PC-9 (cell line): ENCODE data around the gene PPP2R2B. TPM values are rescaled to one million over a fixed set of nuclear protein-coding genes. Genes with fewer than 3 reads are reported as not detected.

Source experiments
- BruUV-seq: library from RNA; stranded (reverse); fragments of 400-500 nt; replicated peaks from 2 replicates; lab custom pipeline; 2021; lab: Mats Ljungman, UMichigan
- CTCF ChIA-PET: fragments of 300-600 bp; sonication (Branson Sonifier 250); formaldehyde crosslinking; loops from one replicate; lab custom pipeline; 2022; ENCODE audit warnings: antibody characterized with exemption; lab: Charles Lee
- POLR2A ChIA-PET: fragments of 300-600 bp; sonication (Branson Sonifier 250); formaldehyde crosslinking; loops from one replicate; lab custom pipeline; 2022; ENCODE audit warnings: antibody characterized with exemption; ENCODE audit not compliant: unreplicated experiment; lab: Charles Lee
- DNase-seq, 2 experiments: peaks; one replicate each; pipeline versions ENCODE4 v3.0.0 to v3.0.0-alpha.2; 2015 to 2022; ENCODE audit warnings: mixed read lengths in 1 of 2
- H2AFZ ChIP-seq: fragments of 200-600 bp; sonication (generic); 2 replicates; pipeline ENCODE4 v1.8.1; 2017; ENCODE audit warnings: antibody characterized with exemption
- H3F3A ChIP-seq: fragments of 200-600 bp; sonication (generic); 2 replicates; pipeline ENCODE4 v1.8.1; 2017; ENCODE audit warnings: antibody characterized with exemption, mild to moderate bottlenecking, low read depth; ENCODE audit not compliant: insufficient read depth
- H3K27ac ChIP-seq: fragments of 200-600 bp; sonication (generic); 2 replicates; pipeline ENCODE4 v1.6.1; 2016; ENCODE audit warnings: mixed run types
- H3K27me3 ChIP-seq: fragments of 200-600 bp; sonication (generic); 2 replicates; pipeline ENCODE4 v1.6.1; 2016; ENCODE audit warnings: low read depth, mixed run types; ENCODE audit not compliant: insufficient read depth
- H3K36me3 ChIP-seq: fragments of 200-600 bp; sonication (generic); 2 replicates; pipeline ENCODE4 v1.6.1; 2016; ENCODE audit warnings: low read depth, mixed run types
- H3K4me1 ChIP-seq: fragments of 200-600 bp; sonication (generic); replicated peaks from 2 replicates; pipeline ENCODE4 v1.6.1; 2016; ENCODE audit warnings: mixed run types; ENCODE audit not compliant: insufficient read depth
- H3K4me2 ChIP-seq: fragments of 200-600 bp; sonication (generic); 2 replicates; pipeline ENCODE4 v1.6.1; 2017; ENCODE audit warnings: mixed run types
- H3K4me3 ChIP-seq: fragments of 200-600 bp; sonication (generic); 2 replicates; pipeline ENCODE4 v1.6.1; 2016; ENCODE audit warnings: mixed run types
- H3K79me2 ChIP-seq: fragments of 200-600 bp; sonication (generic); 2 replicates; pipeline ENCODE4 v1.6.1; 2017; ENCODE audit warnings: low read depth, mixed run types
- H3K9me2 ChIP-seq: fragments of 200-600 bp; sonication (generic); 2 replicates; pipeline ENCODE4 v1.8.1; 2017; ENCODE audit warnings: mild to moderate bottlenecking; ENCODE audit not compliant: insufficient read depth
- H3K9me3 ChIP-seq: fragments of 200-600 bp; sonication (generic); 2 replicates; pipeline ENCODE4 v1.8.1; 2016; ENCODE audit warnings: low read depth; ENCODE audit not compliant: insufficient read depth
- H4K20me1 ChIP-seq: fragments of 200-600 bp; sonication (generic); 2 replicates; pipeline ENCODE4 v1.8.1; 2017; ENCODE audit not compliant: insufficient read depth
- EZH2 ChIP-seq: fragments of 200-600 bp; sonication (generic); IDR thresholded peaks from 2 replicates; pipeline ENCODE4 v1.8.0; 2017; ENCODE audit warnings: antibody characterized with exemption, low read depth
- intact Hi-C: fragments of 100-400 bp; cut with micrococcal nuclease; formaldehyde crosslinking; loops from one replicate; pipeline ENCODE4 v1.10.0; 2022; ENCODE audit not compliant: unreplicated experiment
- total RNA-seq: library from RNA; stranded (reverse); gene quantifications from 2 replicates; pipeline ENCODE4 v1.2.3, GENCODE V29; 2021
- TF ChIP-seq, protein P1 (sequence below): fragments of 200-600 bp; sonication (generic); conservative IDR thresholded peaks from 2 replicates; pipeline ENCODE4 v1.6.1; 2017; ENCODE audit warnings: mixed run types, antibody characterized with exemption, mild to moderate bottlenecking, moderate library complexity

The PPP2R2B gene
- total RNA-seq, 1 experiment from 2014 or later: not detected

DNA sequence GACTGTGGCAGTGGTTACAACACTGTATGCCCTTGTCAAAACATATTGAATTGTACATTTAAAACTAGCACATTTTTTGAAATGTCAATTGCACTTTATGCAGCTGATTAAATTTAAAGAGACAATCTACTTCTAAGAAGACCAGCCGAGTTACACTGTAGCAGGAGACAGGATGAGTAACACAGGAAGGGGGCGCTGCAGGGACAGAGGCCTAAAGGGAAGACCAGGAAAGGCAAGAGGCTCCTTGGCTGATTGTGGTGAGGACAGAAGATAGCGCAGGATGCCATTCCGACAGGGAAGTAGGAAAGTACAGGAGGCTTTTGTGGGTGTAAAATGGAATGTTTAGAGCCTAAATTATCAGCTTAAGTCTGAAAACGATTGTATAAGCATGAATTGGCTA, 28.2 kb upstream of the PPP2R2B start:
- Histone ChIP-seq H3K9me3 (no peaks in the 10 kb centered on the region), H4K20me1 (no peaks in the 10 kb centered on the region), H3K4me3 (no peak overlapping the region), H3K27ac (no peak overlapping the region), H3K27me3 (0 out of 2 replicates have a peak, but pooled peaks cover 3% of the 10 kb centered on the region), H3K4me2 (no peak overlapping the region), H3K4me1 (no peaks in the 10 kb centered on the region), H3K79me2 (no peaks in the 10 kb centered on the region), H3K9me2 (no peaks in the 10 kb centered on the region), H2AFZ (no peak overlapping the region), H3K36me3 (no peaks in the 10 kb centered on the region), H3F3A (no peaks in the 10 kb centered on the region)
- TF ChIP-seq EZH2: no peak
- TF ChIP-seq, protein P1, sequence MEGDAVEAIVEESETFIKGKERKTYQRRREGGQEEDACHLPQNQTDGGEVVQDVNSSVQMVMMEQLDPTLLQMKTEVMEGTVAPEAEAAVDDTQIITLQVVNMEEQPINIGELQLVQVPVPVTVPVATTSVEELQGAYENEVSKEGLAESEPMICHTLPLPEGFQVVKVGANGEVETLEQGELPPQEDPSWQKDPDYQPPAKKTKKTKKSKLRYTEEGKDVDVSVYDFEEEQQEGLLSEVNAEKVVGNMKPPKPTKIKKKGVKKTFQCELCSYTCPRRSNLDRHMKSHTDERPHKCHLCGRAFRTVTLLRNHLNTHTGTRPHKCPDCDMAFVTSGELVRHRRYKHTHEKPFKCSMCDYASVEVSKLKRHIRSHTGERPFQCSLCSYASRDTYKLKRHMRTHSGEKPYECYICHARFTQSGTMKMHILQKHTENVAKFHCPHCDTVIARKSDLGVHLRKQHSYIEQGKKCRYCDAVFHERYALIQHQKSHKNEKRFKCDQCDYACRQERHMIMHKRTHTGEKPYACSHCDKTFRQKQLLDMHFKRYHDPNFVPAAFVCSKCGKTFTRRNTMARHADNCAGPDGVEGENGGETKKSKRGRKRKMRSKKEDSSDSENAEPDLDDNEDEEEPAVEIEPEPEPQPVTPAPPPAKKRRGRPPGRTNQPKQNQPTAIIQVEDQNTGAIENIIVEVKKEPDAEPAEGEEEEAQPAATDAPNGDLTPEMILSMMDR: no peak
- CTCF ChIA-PET: no interaction called here
- intact Hi-C loops: no loop called here
- DNase-seq: no peak
- no TSS peak for BruUV-seq
- POLR2A ChIA-PET: no interaction called here

DNA sequence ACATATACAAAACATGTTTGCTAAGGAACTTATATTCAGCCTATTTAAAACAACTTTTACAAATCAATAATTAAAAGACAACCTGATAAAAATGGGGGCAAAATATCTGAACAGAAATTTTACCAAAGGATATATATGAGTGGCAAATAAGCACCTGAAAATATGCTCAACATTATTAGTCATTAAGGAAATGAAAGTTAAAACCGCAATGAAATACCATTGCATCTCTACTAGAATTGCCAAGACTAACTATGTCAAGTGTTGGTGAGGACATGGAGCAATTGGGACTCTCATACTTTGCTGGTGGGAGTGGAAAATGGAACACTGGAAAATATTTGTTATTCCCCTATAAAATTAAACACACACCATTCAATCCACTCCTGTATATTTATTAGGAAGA, 26.3 kb upstream of the PPP2R2B start:
- H3K4me3 ChIP-seq: no peak overlapping the region
- no TSS peak for BruUV-seq
- H3K4me1 ChIP-seq: no peaks in the 10 kb centered on the region
- no peak overlapping the region for H2AFZ ChIP-seq
- H3K27ac ChIP-seq: no peak overlapping the region
- no peaks in the 10 kb centered on the region for H3K9me2 ChIP-seq
- DNase-seq: no peak
- no peak overlapping the region for H3K4me2 ChIP-seq
- H3F3A ChIP-seq: no peaks in the 10 kb centered on the region
- CTCF ChIA-PET: no interaction called here
- intact Hi-C loops: no loop called here
- POLR2A ChIA-PET: no interaction called here
- H3K9me3 ChIP-seq: no peaks in the 10 kb centered on the region
- no peaks in the 10 kb centered on the region for H3K27me3 ChIP-seq
- H3K36me3 ChIP-seq: no peaks in the 10 kb centered on the region
- no peaks in the 10 kb centered on the region for H4K20me1 ChIP-seq
- no peaks in the 10 kb centered on the region for H3K79me2 ChIP-seq
- TF ChIP-seq, protein P1: no peak
- TF ChIP-seq EZH2: no peak

DNA sequence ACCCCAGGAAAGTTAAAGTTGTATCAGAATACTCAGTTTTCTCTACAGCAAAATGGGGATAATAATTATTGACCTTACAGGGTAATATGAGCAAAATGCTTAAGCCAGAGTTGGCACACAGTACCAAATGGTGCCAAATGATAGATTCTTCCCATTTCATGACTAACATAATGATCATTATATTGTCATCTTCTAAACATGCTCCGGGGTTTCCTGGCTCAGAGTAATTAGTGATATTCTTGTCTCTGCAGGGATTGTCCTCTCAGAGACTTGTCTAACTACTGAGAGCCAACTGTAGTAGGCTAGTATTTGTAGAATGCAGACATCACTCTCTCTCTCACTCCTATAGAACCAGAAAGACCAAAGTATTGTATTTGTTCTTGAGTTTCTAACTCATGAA, 25.2 kb upstream of the PPP2R2B start:
- no peak overlapping the region for H3K27ac ChIP-seq
- no peak overlapping the region for H3K4me3 ChIP-seq
- H3K36me3 ChIP-seq: no peaks in the 10 kb centered on the region
- TF ChIP-seq, protein P1: no peak
- TF ChIP-seq EZH2: no peak
- DNase-seq: no peak
- intact Hi-C loops: no loop called here
- H3K9me2 ChIP-seq: no peaks in the 10 kb centered on the region
- H3K27me3 ChIP-seq: no peaks in the 10 kb centered on the region
- H3K4me2 ChIP-seq: no peak overlapping the region
- no peak overlapping the region for H2AFZ ChIP-seq
- H3K9me3 ChIP-seq: no peaks in the 10 kb centered on the region
- H3K4me1 ChIP-seq: no peaks in the 10 kb centered on the region
- H3F3A ChIP-seq: no peaks in the 10 kb centered on the region
- ChIA-PET CTCF (no interaction called here), POLR2A (no interaction called here)
- BruUV-seq: no TSS peak
- H3K79me2 ChIP-seq: no peaks in the 10 kb centered on the region
- H4K20me1 ChIP-seq: no peaks in the 10 kb centered on the region
